Measurements from ENCODE around the gene GOLGA1. TPM values are rescaled to one million over a fixed set of nuclear protein-coding genes. Genes with fewer than 3 reads are reported as not detected.

GOLGA1 gene
- polyA plus RNA-seq, 1 donor (not counting 4 experiments of a cell fraction or from before 2014, with no cell fraction given), result 7.4 TPM

DNA sequence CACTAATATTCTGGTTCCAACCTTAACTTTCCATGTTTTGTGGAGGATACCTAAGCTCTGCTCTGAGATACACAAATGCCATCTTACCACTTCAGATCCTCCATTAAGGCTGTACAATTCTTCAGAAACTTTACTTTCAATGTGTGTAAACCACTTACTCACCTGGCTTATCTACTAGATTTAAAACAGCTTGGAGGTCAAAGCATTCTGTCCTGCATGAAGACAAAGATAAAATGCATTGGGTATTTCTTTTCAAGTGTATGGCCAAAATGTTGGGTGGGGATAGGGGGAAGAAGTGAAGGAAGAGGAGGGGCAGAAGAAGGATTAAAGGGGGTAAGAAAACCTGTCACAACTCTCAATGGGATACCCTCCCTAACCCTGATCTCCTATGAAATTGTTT is 939 bp downstream of the GOLGA1 start:
- peaks cover 0 to 3% of the 10 kb centered on the region in 2 experiments for H3K36me3 ChIP-seq (ENCODE audit: control insufficient read depth in 2 of 2, extremely low read depth in 1 of 2, insufficient read depth in 2 of 2, low read length in 2 of 2)
- H3K4me2 ChIP-seq (ENCODE audit: control insufficient read depth, extremely low read depth, insufficient read depth, low read depth, low read length), result peak overlapping the region; percentile 96
- no peaks in the 10 kb centered on the region for H3K79me2 ChIP-seq (ENCODE audit: control insufficient read depth, insufficient read depth, low read length)
- dilution Hi-C loops (cut with MboI; ENCODE audit: extremely low pct_ligation_motif_present, low sequenced_read_pairs), result no loop called here
- FAIRE-seq (no peak), DNase-seq (ENCODE audit: low read depth, low spot score) (no peak)
- TF ChIP-seq EZH2 (IDR thresholded peaks at IDR 0.05; ENCODE audit: low read length), result no peak
- TF ChIP-seq, protein P1, sequence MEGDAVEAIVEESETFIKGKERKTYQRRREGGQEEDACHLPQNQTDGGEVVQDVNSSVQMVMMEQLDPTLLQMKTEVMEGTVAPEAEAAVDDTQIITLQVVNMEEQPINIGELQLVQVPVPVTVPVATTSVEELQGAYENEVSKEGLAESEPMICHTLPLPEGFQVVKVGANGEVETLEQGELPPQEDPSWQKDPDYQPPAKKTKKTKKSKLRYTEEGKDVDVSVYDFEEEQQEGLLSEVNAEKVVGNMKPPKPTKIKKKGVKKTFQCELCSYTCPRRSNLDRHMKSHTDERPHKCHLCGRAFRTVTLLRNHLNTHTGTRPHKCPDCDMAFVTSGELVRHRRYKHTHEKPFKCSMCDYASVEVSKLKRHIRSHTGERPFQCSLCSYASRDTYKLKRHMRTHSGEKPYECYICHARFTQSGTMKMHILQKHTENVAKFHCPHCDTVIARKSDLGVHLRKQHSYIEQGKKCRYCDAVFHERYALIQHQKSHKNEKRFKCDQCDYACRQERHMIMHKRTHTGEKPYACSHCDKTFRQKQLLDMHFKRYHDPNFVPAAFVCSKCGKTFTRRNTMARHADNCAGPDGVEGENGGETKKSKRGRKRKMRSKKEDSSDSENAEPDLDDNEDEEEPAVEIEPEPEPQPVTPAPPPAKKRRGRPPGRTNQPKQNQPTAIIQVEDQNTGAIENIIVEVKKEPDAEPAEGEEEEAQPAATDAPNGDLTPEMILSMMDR (optimal IDR thresholded peaks at IDR 0.05 in 1 of 3, IDR thresholded peaks at IDR 0.05 in 1 of 3, conservative IDR thresholded peaks at IDR 0.05 in 1 of 3; ENCODE audit: extremely low read depth in 1 of 3, insufficient read depth in 2 of 3, low read length in 3 of 3), result no peak
- H3K27me3 ChIP-seq (ENCODE audit: control insufficient read depth, extremely low read depth, insufficient read depth, low read length), result no peaks in the 10 kb centered on the region
- peaks cover 4% of the 10 kb centered on the region for H3K4me1 ChIP-seq (ENCODE audit: control insufficient read depth, extremely low read depth, insufficient read depth, low read length)
- peak overlapping the region; percentile 84 to 97 (median 94) for H3K4me3 ChIP-seq (ENCODE audit: control insufficient read depth in 2 of 3, extremely low read depth in 1 of 3, insufficient read depth in 2 of 3, low read depth in 1 of 3, low read length in 3 of 3)
- H3K9me3 ChIP-seq (ENCODE audit: control insufficient read depth, low read depth, low read length), result no peaks in the 10 kb centered on the region
- no peaks in the 10 kb centered on the region for H4K20me1 ChIP-seq (ENCODE audit: control insufficient read depth, extremely low read depth, insufficient read depth, low read length)
- H3K27ac ChIP-seq (ENCODE audit: control insufficient read depth, insufficient read depth, low read length), result peak overlapping the region; percentile 87
- no peaks in the 10 kb centered on the region for H3K9me1 ChIP-seq (ENCODE audit: control insufficient read depth, extremely low read depth, insufficient read depth, low read length)
- H3K9ac ChIP-seq (ENCODE audit: control insufficient read depth, extremely low read depth, insufficient read depth, low read length), result peak overlapping the region; percentile 91
- H2AFZ ChIP-seq (ENCODE audit: control insufficient read depth, low read length), result no peak overlapping the region

DNA sequence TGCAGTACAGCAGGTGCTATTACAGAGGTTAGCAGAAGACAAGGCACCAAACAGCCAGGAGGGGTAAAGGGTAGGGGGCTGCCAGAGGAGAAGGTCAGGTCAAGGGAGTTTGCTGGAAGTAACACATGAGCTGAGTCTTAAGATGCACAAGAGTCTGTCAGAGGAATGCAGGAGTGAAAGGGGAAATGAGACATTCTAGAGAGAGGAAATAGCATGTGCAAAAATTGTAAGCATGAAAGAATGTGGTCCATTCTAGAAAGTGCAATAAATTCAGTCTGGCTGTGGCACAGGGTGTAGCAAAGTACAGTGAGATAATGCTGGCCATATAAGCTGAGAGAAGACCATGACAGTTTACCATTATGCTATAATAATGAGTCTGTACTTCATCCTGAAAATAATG is 6.6 kb downstream of the GOLGA1 start:
- Histone ChIP-seq H2AFZ (ENCODE audit: control insufficient read depth, low read length) (no peak overlapping the region), H3K27me3 (ENCODE audit: control insufficient read depth, extremely low read depth, insufficient read depth, low read length) (no peaks in the 10 kb centered on the region), H3K9me3 (ENCODE audit: control insufficient read depth, low read depth, low read length) (no peaks in the 10 kb centered on the region), H3K9ac (ENCODE audit: control insufficient read depth, extremely low read depth, insufficient read depth, low read length) (no peak overlapping the region), H3K36me3 (ENCODE audit: control insufficient read depth in 2 of 2, extremely low read depth in 1 of 2, insufficient read depth in 2 of 2, low read length in 2 of 2) (peaks cover 3 to 5% of the 10 kb centered on the region in 2 experiments), H3K4me1 (ENCODE audit: control insufficient read depth, extremely low read depth, insufficient read depth, low read length) (no peaks in the 10 kb centered on the region), H3K27ac (ENCODE audit: control insufficient read depth, insufficient read depth, low read length) (no peak overlapping the region), H3K4me3 (ENCODE audit: control insufficient read depth in 2 of 3, extremely low read depth in 1 of 3, insufficient read depth in 2 of 3, low read depth in 1 of 3, low read length in 3 of 3) (no peak overlapping the region), H3K4me2 (ENCODE audit: control insufficient read depth, extremely low read depth, insufficient read depth, low read depth, low read length) (no peak overlapping the region), H3K79me2 (ENCODE audit: control insufficient read depth, insufficient read depth, low read length) (no peaks in the 10 kb centered on the region), H4K20me1 (ENCODE audit: control insufficient read depth, extremely low read depth, insufficient read depth, low read length) (no peaks in the 10 kb centered on the region), H3K9me1 (ENCODE audit: control insufficient read depth, extremely low read depth, insufficient read depth, low read length) (no peaks in the 10 kb centered on the region)
- TF ChIP-seq, protein P1 (optimal IDR thresholded peaks at IDR 0.05 in 1 of 3, IDR thresholded peaks at IDR 0.05 in 1 of 3, conservative IDR thresholded peaks at IDR 0.05 in 1 of 3; ENCODE audit: extremely low read depth in 1 of 3, insufficient read depth in 2 of 3, low read length in 3 of 3), result no peak
- no peak for TF ChIP-seq EZH2 (IDR thresholded peaks at IDR 0.05; ENCODE audit: low read length)
- no peak for FAIRE-seq
- no peak for DNase-seq (ENCODE audit: low read depth, low spot score)
- dilution Hi-C loops (cut with MboI; ENCODE audit: extremely low pct_ligation_motif_present, low sequenced_read_pairs), result no loop called here
